ENCODE results near the gene CD300LB.

The CD300LB gene

GRCh38 chr17:74542727-74543383, 11.6 kb upstream of the CD300LB start:
- Histone ChIP-seq H3K36me3 (no peaks in the 10 kb centered on the region), H3K27ac (no peak overlapping the region), H3K27me3 (peaks cover 0 to 11% of the 10 kb centered on the region in 2 donors), H3K4me3 (no peak overlapping the region), H3K9me3 (no peaks in the 10 kb centered on the region), H3K4me1 (no peaks in the 10 kb centered on the region)
- TF ChIP-seq CTCF (IDR thresholded peaks at IDR 0.05): no peak
- intact Hi-C loops (cut with DNase I; ENCODE audit: low total_unique reads): no loop called here
- DNase-seq: no peak

- Histone ChIP-seq H3K36me3 (no peaks in the 10 kb centered on the region), H3K9me3 (no peaks in the 10 kb centered on the region), H3K27me3 (peaks cover 0 to 11% of the 10 kb centered on the region in 2 donors), H3K4me3 (no peak overlapping the region), H3K4me1 (no peaks in the 10 kb centered on the region), H3K27ac (no peak overlapping the region)
- no peak for TF ChIP-seq CTCF (IDR thresholded peaks at IDR 0.05)
- DNase-seq: no peak
- intact Hi-C loops (cut with DNase I; ENCODE audit: low total_unique reads): no loop called here
Measured at GRCh38 chr17:74542166-74542565, 10.9 kb upstream of the CD300LB start.

DNA sequence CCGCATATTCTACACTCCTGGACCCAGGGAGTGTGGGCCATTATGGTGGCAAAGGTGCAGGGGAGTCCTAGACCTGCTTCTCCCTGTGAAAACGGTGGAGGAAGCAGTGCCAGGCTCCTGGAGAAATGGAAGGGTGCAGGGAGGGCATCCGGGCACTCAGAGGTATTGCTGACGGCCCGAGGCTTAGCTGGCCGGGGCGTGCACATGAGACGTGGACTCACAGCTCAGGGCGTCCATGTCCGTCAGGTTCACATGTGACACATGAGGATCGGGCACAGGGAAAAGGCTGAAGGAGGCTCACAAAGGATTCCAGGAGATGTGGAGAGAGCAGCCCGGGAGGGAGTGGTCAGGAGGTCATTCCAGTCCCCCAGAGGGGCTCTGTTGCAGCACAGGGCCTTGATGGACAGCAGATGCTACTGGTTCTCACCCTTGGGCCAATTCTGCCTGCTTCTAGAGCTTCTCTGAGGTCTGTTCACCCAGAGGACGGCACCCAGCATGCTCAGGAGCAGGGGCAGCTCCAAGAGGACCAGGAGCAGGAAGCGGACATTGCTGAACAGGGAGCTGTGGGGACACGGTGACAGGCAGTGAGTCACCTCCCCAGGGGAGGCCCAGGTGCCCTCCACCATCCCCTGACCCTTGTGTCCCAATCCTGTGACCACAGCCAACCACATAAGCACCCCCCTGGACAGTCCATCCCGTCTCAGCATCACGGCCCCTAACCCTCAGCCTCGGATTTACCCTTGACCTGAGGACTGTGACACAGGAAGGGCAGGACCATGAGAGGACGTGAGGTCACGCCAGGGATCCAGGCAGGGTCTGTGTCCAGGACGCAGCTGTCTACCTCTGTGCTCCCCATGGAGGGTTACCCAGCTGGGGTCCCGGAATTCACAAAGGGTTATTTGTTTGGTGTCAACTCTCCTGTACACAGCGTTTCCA, 10.2 kb upstream of the CD300LB start:
- no peaks in the 10 kb centered on the region for H3K9me3 ChIP-seq
- intact Hi-C loops (cut with DNase I; ENCODE audit: low total_unique reads): no loop called here
- H3K27me3 ChIP-seq: peaks cover 0 to 11% of the 10 kb centered on the region in 2 donors
- no peak for TF ChIP-seq CTCF (IDR thresholded peaks at IDR 0.05)
- no peaks in the 10 kb centered on the region for H3K36me3 ChIP-seq
- DNase-seq: no peak
- H3K4me1 ChIP-seq: no peaks in the 10 kb centered on the region
- H3K4me3 ChIP-seq: no peak overlapping the region
- no peak overlapping the region for H3K27ac ChIP-seq

DNA sequence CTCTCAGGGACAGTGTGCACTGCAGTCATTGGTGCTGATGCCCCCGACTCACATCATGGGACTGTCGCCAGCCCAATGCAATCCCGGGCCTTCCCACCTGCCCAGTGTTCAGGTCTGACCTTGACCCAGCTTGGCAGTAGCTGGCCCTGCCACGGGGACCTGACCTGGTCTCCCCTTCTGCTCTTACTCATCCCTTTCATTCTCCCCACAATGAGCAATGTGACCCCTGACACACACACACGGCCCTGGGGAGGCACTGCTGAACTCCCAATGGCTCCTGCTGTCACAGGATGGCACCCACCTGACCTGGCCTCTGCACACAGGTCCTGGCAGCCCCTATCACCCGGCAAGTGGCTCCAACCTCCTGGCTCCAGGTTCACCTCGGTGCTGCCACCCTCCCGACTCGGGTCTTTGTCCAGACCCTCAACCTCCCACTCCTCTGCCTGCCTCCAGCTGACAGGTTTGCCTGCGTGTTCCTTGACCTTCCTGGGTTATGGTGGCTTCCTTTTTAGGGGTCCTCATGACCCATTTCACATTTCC, 8.1 kb upstream of the CD300LB start:
- TF ChIP-seq CTCF (IDR thresholded peaks at IDR 0.05): no peak
- intact Hi-C loops (cut with DNase I; ENCODE audit: low total_unique reads): no loop called here
- Histone ChIP-seq H3K9me3 (no peaks in the 10 kb centered on the region), H3K27ac (no peak overlapping the region), H3K36me3 (no peaks in the 10 kb centered on the region), H3K27me3 (peaks cover 0 to 15% of the 10 kb centered on the region in 2 donors), H3K4me1 (no peaks in the 10 kb centered on the region), H3K4me3 (no peak overlapping the region)
- DNase-seq: no peak

DNA sequence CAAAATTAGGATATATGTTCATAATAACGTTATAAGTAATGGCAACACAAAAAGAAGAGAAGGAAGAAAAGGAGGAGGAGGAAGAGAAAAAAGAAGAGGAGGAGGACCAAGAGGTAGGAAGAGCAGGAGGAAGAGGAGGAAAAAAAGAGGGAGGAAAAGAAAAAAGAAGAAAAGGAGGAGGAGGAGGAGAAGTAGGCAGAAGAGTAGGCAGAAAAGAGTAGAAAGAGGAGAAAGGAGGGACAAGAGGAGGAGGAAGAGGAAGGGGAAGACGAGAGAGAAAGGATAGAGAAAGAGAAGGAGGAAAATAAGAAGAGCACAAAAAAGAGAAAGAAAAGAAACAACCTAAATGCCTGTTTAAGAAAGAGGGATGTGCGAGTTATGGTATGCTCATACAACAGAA, 5.6 kb upstream of the CD300LB start:
- Histone ChIP-seq H3K9me3 (no peaks in the 10 kb centered on the region), H3K4me3 (no peak overlapping the region), H3K27ac (no peak overlapping the region), H3K36me3 (no peaks in the 10 kb centered on the region), H3K4me1 (no peaks in the 10 kb centered on the region), H3K27me3 (peaks cover 0 to 13% of the 10 kb centered on the region in 2 donors)
- intact Hi-C loops (cut with DNase I; ENCODE audit: low total_unique reads): no loop called here
- DNase-seq: no peak
- no peak for TF ChIP-seq CTCF (IDR thresholded peaks at IDR 0.05)

Measured in tibial artery (tissue), 4 donors.